Iris pigment epithelial cell (primary cell): Measurements from ENCODE around the gene GET3.
"Not testable (repeated sequence)": the region's sequence is repeated elsewhere in the genome, so short reads cannot be mapped to it uniquely, and the experiment has no call there.

ENCODE experiments used
- DNase-seq: peaks from one replicate; pipeline ENCODE4 v3.0.0-alpha.2; 2011; ENCODE audit warnings: low read depth

The GET3 gene

DNA sequence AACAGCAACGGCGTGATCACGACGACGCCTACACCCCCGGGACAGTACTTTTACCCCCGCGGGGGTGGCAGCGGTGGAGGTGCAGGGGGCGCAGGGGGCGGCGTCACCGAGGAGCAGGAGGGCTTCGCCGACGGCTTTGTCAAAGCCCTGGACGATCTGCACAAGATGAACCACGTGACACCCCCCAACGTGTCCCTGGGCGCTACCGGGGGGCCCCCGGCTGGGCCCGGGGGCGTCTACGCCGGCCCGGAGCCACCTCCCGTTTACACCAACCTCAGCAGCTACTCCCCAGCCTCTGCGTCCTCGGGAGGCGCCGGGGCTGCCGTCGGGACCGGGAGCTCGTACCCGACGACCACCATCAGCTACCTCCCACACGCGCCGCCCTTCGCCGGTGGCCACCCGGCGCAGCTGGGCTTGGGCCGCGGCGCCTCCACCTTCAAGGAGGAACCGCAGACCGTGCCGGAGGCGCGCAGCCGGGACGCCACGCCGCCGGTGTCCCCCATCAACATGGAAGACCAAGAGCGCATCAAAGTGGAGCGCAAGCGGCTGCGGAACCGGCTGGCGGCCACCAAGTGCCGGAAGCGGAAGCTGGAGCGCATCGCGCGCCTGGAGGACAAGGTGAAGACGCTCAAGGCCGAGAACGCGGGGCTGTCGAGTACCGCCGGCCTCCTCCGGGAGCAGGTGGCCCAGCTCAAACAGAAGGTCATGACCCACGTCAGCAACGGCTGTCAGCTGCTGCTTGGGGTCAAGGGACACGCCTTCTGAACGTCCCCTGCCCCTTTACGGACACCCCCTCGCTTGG, 55.0 kb downstream of the GET3 start:
- DNase-seq = peak; percentile 53

DNA sequence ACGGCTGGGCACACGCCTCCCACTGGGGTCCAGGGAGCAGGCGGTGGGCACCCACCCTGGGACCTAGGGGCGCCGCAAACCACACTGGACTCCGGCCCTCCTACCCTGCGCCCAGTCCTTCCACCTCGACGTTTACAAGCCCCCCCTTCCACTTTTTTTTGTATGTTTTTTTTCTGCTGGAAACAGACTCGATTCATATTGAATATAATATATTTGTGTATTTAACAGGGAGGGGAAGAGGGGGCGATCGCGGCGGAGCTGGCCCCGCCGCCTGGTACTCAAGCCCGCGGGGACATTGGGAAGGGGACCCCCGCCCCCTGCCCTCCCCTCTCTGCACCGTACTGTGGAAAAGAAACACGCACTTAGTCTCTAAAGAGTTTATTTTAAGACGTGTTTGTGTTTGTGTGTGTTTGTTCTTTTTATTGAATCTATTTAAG, 55.6 kb downstream of the GET3 start:
- no peak for DNase-seq

DNA sequence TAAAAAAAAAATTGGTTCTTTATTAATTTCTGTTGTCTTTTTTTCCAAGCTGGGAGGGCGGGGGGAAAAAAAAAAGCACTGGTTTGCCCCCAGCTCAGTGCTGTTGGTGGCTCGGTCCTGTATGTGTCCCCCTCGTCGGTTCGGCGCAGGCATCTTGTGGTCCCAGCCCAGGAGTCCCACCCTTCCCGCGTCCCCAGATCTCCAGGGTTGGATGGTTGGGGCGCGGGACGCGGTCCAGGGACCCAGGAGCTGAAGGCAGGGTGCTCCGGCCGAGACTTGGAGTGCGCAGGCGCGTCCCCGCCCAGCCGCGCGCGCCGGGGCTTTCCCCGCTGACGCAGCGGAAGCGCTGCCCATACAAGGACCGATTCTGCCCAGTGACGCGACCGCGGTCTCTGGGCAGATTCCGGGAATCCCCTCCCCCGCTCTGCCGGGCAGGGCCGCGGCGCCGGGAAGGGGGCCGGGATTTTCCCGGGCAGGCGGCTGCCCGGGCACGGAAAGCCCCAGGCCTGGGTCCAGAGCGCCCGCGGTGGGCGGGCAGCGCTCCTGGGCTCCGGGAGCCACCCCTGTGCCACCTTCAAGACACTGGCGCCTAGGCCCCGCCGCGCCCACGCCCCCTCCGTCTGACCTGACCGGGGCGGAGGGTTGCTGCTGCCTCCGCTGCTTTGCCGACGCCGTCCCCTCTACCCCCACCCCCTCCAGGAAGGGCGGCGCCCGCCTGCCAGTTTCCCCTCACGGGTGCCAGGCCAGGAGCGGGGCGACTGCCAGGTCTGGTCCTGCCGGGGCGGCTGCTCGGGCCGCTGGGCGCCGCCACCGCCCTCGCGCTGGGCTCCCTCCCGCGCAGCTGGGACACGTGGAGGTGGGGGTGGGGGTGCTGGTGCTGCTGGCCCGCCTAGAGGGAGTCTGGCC, 56.2 kb downstream of the GET3 start:
- peak; percentile 91 for DNase-seq

DNA sequence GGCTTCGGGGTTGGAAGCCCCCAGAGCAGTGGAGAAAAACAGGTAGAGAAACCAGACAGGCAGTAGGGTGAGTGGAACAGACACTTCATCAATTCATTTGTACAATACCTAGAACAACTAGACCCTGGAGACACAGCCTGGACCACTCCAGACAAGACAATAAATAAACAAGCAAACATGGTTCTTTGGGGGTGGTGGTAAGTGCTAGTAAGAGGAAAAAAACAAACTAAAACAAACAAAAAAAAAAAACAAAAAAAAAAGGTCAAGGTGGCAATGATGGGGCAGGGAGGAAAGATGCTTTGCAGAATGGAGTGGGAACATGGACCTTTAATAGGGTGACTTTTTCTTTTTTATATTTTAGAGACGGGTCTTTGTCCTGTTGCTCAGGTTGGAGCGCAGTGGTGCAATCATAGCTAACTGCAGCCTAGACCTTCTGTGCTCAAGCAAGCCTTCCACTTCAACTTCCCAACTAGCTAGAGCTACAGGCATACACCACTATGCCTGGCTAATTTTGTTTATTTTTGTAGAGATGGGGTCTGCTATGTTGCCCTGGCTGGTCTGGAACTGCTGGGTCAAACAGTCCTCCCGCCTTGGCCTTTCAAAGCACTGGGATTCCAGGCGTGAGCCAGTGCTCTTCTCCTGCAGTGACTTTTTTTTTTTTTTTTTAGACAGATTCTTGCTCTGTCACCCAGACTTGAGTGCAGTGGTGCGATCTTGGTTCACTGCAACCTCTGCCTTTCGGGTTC, 57.1 kb downstream of the GET3 start:
- peak; percentile 46 for DNase-seq

DNA sequence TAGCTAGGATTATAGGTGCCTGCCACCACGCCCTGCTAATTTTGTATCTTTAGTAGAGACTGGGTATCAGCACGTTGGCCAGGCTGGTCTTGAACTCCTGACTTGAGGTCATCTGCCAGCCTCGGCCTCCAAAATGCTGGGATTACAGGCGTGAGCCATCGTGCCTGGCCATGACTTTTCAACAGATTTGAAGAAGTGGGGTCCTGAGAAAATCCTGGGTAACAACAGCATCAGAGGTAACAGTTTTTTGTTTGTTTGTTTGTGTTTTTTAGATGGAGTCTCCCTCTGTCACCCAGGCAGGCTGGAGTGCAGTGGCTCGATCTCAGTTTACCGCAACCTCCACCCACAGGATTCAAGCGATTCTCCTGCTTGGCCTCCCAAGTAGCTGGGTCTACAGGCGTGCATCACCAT, 57.7 kb downstream of the GET3 start:
- DNase-seq = no peak

DNA sequence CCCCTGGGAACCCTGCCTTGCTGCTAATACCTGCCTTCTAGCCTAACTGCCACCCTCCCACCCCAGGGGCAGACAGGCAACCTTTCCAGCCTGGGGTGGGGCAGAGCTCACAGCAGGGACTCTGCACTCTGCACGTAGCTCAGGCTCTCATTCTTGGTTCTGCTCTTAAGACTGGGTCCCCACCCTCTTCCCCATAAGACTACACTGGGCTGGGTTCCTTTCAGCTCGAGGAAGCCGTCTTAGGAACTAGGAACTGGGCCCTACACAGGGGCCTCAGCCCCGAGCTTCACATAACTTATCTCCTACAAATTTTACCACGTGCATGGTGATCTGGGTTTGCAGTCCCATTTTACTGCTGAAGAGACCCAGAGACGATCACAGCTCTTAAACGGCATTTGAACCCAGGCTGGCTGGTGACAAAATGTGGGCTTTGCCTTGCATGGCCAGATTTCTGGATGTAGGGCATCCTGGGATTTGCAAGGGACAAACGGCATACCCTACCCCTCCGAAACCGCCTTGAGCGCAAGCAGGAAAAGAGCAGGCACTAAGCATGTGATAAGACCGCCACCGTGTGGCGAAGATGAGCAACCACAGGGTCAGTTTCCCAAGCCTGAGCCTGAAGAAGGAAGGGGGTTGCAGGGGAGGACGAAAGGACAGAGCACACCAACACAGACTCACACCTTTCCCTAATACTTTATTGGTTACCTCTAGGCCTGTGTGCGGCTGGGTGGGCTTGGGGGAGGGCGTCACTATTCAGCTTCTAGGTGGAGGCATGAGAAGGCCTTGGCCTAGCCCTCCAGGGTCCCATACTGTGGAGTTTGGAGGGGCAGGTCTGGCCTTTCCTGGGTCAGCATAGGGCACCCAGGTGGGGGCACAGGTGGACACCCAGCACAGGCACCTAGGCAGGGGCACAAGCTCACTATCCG, 59.1 kb downstream of the GET3 start:
- DNase-seq = peak; percentile 67

DNA sequence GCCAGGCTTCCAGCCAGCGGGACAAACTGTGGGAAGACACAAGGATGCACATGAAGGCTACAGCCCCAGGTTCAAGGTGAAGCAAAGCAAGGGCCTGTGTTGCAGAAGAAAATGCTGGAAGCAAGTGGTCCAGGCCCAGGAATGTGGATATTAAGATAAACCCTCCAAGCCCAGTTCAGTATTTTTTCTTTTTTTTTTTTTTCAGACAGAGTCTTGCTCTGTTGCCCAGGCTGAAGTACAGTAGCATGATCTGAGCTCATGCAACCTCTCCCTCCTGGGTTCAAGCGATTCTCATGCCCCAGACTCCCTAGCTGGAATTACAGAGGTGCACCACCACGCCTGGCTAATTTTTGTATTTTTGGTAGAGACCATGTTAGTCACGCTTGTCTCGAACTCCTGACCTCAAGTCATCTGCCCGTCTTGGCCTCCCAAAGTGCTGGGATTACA, 59.9 kb downstream of the GET3 start:
- no peak for DNase-seq

DNA sequence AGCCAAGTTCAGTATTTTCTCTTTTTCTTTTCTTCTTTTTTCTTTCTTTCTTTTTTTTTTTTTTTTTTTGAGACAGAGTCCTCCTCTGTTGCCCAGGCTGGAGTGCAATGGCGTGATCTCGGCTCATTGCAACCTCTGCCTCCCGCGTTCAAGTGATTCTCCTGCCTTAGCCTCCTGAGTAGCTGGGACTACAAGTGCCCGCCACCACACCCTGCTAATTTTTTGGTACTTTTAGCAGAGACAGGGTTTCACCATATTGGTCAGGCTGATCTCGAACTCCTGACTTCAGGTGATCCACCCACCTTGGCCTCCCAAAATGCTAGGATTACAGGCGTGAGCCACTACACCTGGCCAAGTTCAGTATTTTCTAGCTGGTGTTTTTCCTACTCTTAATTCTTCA, 60.3 kb downstream of the GET3 start:
- not testable (repeated sequence) for DNase-seq
